HepG2 (cell line): Measurements from ENCODE around the gene MYO16. TPM values are rescaled to one million over a fixed set of nuclear protein-coding genes. Genes with fewer than 3 reads are reported as not detected.

Experiments used
- ATAC-seq: fragments of 200-7000 bp; cut with Tn5 transposase; 3 replicates; pipeline ENCODE4 v1.9.1; 2020; ENCODE audit warnings: mild to moderate bottlenecking, moderate library complexity
- BruUV-seq: library from RNA; stranded (reverse); fragments of 400-500 nt; replicated peaks from 2 replicates; lab custom pipeline; 2021; lab: Mats Ljungman, UMichigan
- CTCF ChIA-PET: fragments of 300-600 bp; formaldehyde crosslinking; extraction: SDS; loops from one replicate; lab custom pipeline; 2021; ENCODE audit warnings: low total read pairs, inconsistent platforms, low intra/inter-chr PET ratio; lab: Yijun Ruan, JAX
- POLR2A ChIA-PET: fragments of 350-600 bp; sonication (Branson Sonifier 250); formaldehyde crosslinking; loops from one replicate; lab custom pipeline; 2020; ENCODE audit warnings: antibody characterized with exemption, inconsistent platforms; lab: Yijun Ruan, JAX
- DNase-seq: peaks from one replicate; pipeline ENCODE4 v3.0.0-alpha.2; 2015; ENCODE audit warnings: low spot score
- FAIRE-seq: peaks from 3 replicates; lab custom pipeline; 2011; peaks lifted over from hg19 to GRCh38; lab: Jason Lieb, UNC
- H2AFZ ChIP-seq: one replicate; pipeline ENCODE4 v1.6.1; 2011; ENCODE audit warnings: low read length, inconsistent platforms
- H3K27ac ChIP-seq: fragments of 300-600 bp; 3 replicates; pipeline ENCODE4 v1.8.0; 2011; ENCODE audit warnings: mixed run types, mild to moderate bottlenecking, mixed read lengths, low read length, inconsistent platforms; ENCODE audit not compliant: insufficient read depth; ENCODE audit errors: extremely low read length
- H3K27me3 ChIP-seq, 2 experiments: fragments of 200-600 bp in 1 of 2; 2 replicates in 1 of 2; 3 replicates in 1 of 2; pipeline versions ENCODE4 v1.6.0 to v1.8.0; 2011; ENCODE audit warnings: low read length in 2 of 2, mild to moderate bottlenecking in 2 of 2, moderate library complexity in 2 of 2, inconsistent platforms in 1 of 2; ENCODE audit not compliant: insufficient read depth in 2 of 2, control insufficient read depth in 1 of 2
- H3K36me3 ChIP-seq, 2 experiments: fragments of 200-600 bp in 1 of 2; replicated peaks in 1 of 2; 2 replicates in 1 of 2; 3 replicates in 1 of 2; pipeline versions ENCODE4 v1.5.1 to v1.8.0; 2011; ENCODE audit warnings: low read length in 2 of 2, inconsistent platforms in 1 of 2; ENCODE audit not compliant: insufficient read depth in 2 of 2, control insufficient read depth in 1 of 2
- H3K4me1 ChIP-seq: 2 replicates; pipeline ENCODE4 v1.5.1; 2012; ENCODE audit warnings: low read length, inconsistent platforms; ENCODE audit not compliant: insufficient read depth
- H3K4me2 ChIP-seq: 2 replicates; pipeline ENCODE4 v1.6.0; 2011; ENCODE audit warnings: low read depth, low read length, inconsistent platforms
- H3K4me3 ChIP-seq, 3 experiments: fragments of 200-600 bp in 1 of 3; sonication (generic), shearing (Covaris generic) in 1 of 3; replicated peaks in 1 of 3; 2 replicates each; pipeline ENCODE4 v1.5.1; 2011 to 2016; ENCODE audit warnings: low read length in 3 of 3, inconsistent platforms in 2 of 3, low read depth in 2 of 3, mild to moderate bottlenecking in 2 of 3, control low read depth in 1 of 3, mixed read lengths in 1 of 3; ENCODE audit not compliant: insufficient read depth in 1 of 3
- H3K79me2 ChIP-seq: one replicate; pipeline ENCODE4 v1.6.1; 2011; ENCODE audit warnings: low read length, inconsistent platforms; ENCODE audit not compliant: insufficient read depth
- H3K9ac ChIP-seq: 2 replicates; pipeline ENCODE4 v1.6.0; 2011; ENCODE audit warnings: mild to moderate bottlenecking, low read depth, low read length, inconsistent platforms; ENCODE audit not compliant: insufficient read depth
- H3K9me3 ChIP-seq: 2 replicates; pipeline ENCODE4 v1.5.1; 2012; ENCODE audit warnings: mild to moderate bottlenecking, low read length
- H4K20me1 ChIP-seq: 2 replicates; pipeline ENCODE4 v1.6.0; 2011; ENCODE audit warnings: inconsistent platforms, mild to moderate bottlenecking, low read length, moderate library complexity; ENCODE audit not compliant: insufficient read depth
- BCL6 ChIP-seq: IDR thresholded peaks from 2 replicates; pipeline ENCODE4 v1.6.1; 2016; ENCODE audit warnings: missing genetic modification reagents, missing compliant biosample characterization
- CREM ChIP-seq, 2 experiments: sonication (generic) in 1 of 2; formaldehyde crosslinking in 1 of 2; IDR thresholded peaks; 2 replicates each; pipeline versions ENCODE4 v1.4.0 to v1.6.1; 2016 to 2020; ENCODE audit warnings: antibody characterized with exemption in 1 of 2, mild to moderate bottlenecking in 1 of 2, missing genetic modification reagents in 1 of 2
- FOXO1 ChIP-seq: sonication (generic); formaldehyde crosslinking; IDR thresholded peaks from 2 replicates; pipeline ENCODE4 v1.4.0; 2020; ENCODE audit warnings: missing genetic modification reagents
- GPN1 ChIP-seq: sonication (generic); formaldehyde crosslinking; IDR thresholded peaks from 2 replicates; pipeline ENCODE4 v1.5.1; 2020; ENCODE audit warnings: missing genetic modification reagents, borderline replicate concordance
- HOXA7 ChIP-seq: sonication (generic); formaldehyde crosslinking; IDR thresholded peaks from 2 replicates; pipeline ENCODE4 v1.8.1; 2022; ENCODE audit warnings: mild to moderate bottlenecking, missing genetic modification reagents, moderate library complexity
- MIER2 ChIP-seq: IDR thresholded peaks from 2 replicates; pipeline ENCODE4 v1.6.1; 2016; ENCODE audit warnings: missing biosample characterization, missing genetic modification reagents
- SP2 ChIP-seq: sonication (generic); formaldehyde crosslinking; IDR thresholded peaks from 2 replicates; pipeline ENCODE4 v1.5.1; 2020; ENCODE audit warnings: mild to moderate bottlenecking, missing genetic modification reagents
- TBX2 ChIP-seq: sonication (generic); formaldehyde crosslinking; IDR thresholded peaks from 2 replicates; pipeline ENCODE4 v1.5.0; 2020; ENCODE audit warnings: missing genetic modification reagents, mild to moderate bottlenecking, borderline replicate concordance
- ZBTB43 ChIP-seq: sonication (generic); formaldehyde crosslinking; conservative IDR thresholded peaks from 2 replicates; pipeline ENCODE4 v1.4.0; 2020; ENCODE audit warnings: missing genetic modification reagents
- ZFP41 ChIP-seq: sonication (generic); formaldehyde crosslinking; IDR thresholded peaks from 2 replicates; pipeline ENCODE4 v1.4.0; 2020; ENCODE audit warnings: mild to moderate bottlenecking, missing genetic modification reagents, borderline replicate concordance
- ZKSCAN5 ChIP-seq: sonication (generic); formaldehyde crosslinking; IDR thresholded peaks from 2 replicates; pipeline ENCODE4 v1.5.1; 2020; ENCODE audit warnings: mild to moderate bottlenecking, missing genetic modification reagents
- ZNF773 ChIP-seq: sonication (generic); formaldehyde crosslinking; IDR thresholded peaks from 2 replicates; pipeline ENCODE4 v1.4.0; 2020; ENCODE audit warnings: missing genetic modification reagents, borderline replicate concordance
- WGBS: methylation state at CpG from one replicate; pipeline ENCODE4 v1.1.6; 2017; ENCODE audit warnings: low lambda C conversion rate; 5-methylcytosine and 5-hydroxymethylcytosine counted together
- in situ Hi-C: cut with HindIII; loops from 2 replicates; pipeline ENCODE4 v1.10.0; 2017; ENCODE audit warnings: low pct_unique_long_range_greater_than_20kb; ENCODE audit not compliant: extremely low pct_ligation_motif_present
- intact Hi-C: fragments of 100-400 bp; cut with micrococcal nuclease; formaldehyde crosslinking; loops from one replicate; pipeline ENCODE4 v1.10.0; 2022; ENCODE audit not compliant: unreplicated experiment
- polyA plus RNA-seq, 8 experiments: library from polyadenylated mRNA; depleted of rRNA in 3 of 8; stranded (reverse) in 7 of 8; unstranded in 1 of 8; fragments of >200 nt; fragmentation: Illumina TruSeq in 4 of 8; extraction: Trizol in 4 of 8; gene quantifications; 2 replicates each; pipeline versions ENCODE4 v1.2.1 to v1.2.3, GENCODE V29; 2011 to 2016; ENCODE audit warnings: low read depth in 4 of 8, missing spikeins in 1 of 8, mixed read lengths in 1 of 8; ENCODE audit not compliant: insufficient read depth in 1 of 8
- total RNA-seq, 5 experiments: library from RNA; depleted of rRNA; stranded (reverse); fragments of >200 nt; fragmentation: Illumina TruSeq; extraction: Trizol; gene quantifications; 2 replicates each; pipeline ENCODE4 v1.2.3, GENCODE V29; 2016; ENCODE audit warnings: low read depth in 1 of 5
- TF ChIP-seq, protein P1 (sequence below): fragments of 450-650 bp; IDR thresholded peaks from 2 replicates; pipeline ENCODE4 v1.6.1; 2017; ENCODE audit warnings: mild to moderate bottlenecking
- TF ChIP-seq, protein P2 (sequence below): fragments of 450-650 bp; IDR thresholded peaks from 2 replicates; pipeline ENCODE4 v1.6.1; 2016
- TF ChIP-seq, protein P3 (sequence below): sonication (generic); formaldehyde crosslinking; IDR thresholded peaks from 2 replicates; pipeline ENCODE4 v1.8.1; 2023; ENCODE audit warnings: missing genetic modification reagents, mild to moderate bottlenecking, borderline replicate concordance

Gene MYO16
- total and polyA plus RNA-seq, 2 of the 13 experiments (the other 11 are each of a cell fraction or from before 2014, with no cell fraction given): not detected

DNA sequence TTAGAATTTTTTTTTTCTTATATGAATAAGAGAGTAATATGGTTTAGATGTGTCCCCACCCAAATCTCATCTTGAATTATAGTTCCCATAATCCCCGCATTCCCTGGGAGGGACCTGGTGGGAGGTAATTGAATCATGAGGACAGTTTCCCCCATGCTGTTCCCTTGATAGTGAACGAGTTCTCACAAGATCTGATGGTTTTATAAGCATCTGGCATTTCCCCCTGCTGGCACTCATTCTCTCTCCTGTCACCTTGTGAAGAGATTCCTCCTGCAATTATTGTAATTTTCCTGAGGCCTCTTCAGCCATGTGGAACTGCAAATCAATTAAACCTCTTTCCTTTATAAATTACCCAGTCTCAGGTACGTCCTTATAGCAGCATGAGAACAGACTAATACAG is 205.7 kb downstream of the MYO16 start:
- WGBS: 17% methylated on average over 3 of the region's 3 CpGs

DNA sequence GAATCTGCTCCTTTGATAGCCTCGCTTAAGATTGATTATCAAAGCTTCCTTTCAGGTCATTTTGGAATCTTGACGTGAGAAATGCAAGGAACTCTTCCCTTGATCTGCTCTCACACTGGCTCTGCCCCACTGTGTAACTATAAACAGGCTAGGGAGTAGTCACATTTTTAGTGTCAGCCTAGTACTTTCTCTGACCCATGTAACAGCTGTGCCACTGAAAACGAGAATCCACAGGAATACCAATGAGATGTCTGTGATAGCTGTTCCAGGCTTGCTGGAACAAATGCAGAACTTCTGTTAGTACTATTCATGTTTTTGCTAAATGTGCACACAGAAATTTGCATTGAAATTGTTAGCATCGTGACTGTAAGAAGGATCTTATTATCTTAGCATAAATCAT is 221.3 kb downstream of the MYO16 start:
- POLR2A ChIA-PET: no interaction called here
- ATAC-seq (no peak), DNase-seq (no peak), FAIRE-seq (no peak)
- no peaks in the 10 kb centered on the region for H3K4me1 ChIP-seq
- no peaks in the 10 kb centered on the region for H3K79me2 ChIP-seq
- 4% methylated on average over 4 of the region's 4 CpGs for WGBS
- H3K9ac ChIP-seq: no peak overlapping the region
- H3K36me3 ChIP-seq: no peaks in the 10 kb centered on the region
- H3K27ac ChIP-seq: no peak overlapping the region
- no peaks in the 10 kb centered on the region for H4K20me1 ChIP-seq
- H3K9me3 ChIP-seq: no peaks in the 10 kb centered on the region
- no peak overlapping the region for H3K4me3 ChIP-seq
- intact Hi-C loops (no loop called here), in situ Hi-C loops (no loop called here)
- CTCF ChIA-PET: no interaction called here
- BruUV-seq: no TSS peak
- H3K27me3 ChIP-seq: no peaks in the 10 kb centered on the region
- H2AFZ ChIP-seq: no peak overlapping the region
- no peak overlapping the region for H3K4me2 ChIP-seq
- TF ChIP-seq ZKSCAN5 (no peak), SP2 (CRISPR knock-in tag) (no peak), ZBTB43 (CRISPR knock-in tag) (no peak), CREM (IDR thresholded peaks at IDR 0.05) (no peak), CREM (CRISPR knock-in tag; IDR thresholded peaks at IDR 0.05) (no peak), GPN1 (CRISPR knock-in tag) (no peak), BCL6 (CRISPR knock-in tag) (no peak), TBX2 (CRISPR knock-in tag) (no peak), ZNF773 (no peak), HOXA7 (CRISPR knock-in tag) (no peak), ZFP41 (CRISPR knock-in tag) (no peak)
- TF ChIP-seq, protein P1, sequence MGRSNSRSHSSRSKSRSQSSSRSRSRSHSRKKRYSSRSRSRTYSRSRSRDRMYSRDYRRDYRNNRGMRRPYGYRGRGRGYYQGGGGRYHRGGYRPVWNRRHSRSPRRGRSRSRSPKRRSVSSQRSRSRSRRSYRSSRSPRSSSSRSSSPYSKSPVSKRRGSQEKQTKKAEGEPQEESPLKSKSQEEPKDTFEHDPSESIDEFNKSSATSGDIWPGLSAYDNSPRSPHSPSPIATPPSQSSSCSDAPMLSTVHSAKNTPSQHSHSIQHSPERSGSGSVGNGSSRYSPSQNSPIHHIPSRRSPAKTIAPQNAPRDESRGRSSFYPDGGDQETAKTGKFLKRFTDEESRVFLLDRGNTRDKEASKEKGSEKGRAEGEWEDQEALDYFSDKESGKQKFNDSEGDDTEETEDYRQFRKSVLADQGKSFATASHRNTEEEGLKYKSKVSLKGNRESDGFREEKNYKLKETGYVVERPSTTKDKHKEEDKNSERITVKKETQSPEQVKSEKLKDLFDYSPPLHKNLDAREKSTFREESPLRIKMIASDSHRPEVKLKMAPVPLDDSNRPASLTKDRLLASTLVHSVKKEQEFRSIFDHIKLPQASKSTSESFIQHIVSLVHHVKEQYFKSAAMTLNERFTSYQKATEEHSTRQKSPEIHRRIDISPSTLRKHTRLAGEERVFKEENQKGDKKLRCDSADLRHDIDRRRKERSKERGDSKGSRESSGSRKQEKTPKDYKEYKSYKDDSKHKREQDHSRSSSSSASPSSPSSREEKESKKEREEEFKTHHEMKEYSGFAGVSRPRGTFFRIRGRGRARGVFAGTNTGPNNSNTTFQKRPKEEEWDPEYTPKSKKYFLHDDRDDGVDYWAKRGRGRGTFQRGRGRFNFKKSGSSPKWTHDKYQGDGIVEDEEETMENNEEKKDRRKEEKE: no peak
- TF ChIP-seq, protein P2, sequence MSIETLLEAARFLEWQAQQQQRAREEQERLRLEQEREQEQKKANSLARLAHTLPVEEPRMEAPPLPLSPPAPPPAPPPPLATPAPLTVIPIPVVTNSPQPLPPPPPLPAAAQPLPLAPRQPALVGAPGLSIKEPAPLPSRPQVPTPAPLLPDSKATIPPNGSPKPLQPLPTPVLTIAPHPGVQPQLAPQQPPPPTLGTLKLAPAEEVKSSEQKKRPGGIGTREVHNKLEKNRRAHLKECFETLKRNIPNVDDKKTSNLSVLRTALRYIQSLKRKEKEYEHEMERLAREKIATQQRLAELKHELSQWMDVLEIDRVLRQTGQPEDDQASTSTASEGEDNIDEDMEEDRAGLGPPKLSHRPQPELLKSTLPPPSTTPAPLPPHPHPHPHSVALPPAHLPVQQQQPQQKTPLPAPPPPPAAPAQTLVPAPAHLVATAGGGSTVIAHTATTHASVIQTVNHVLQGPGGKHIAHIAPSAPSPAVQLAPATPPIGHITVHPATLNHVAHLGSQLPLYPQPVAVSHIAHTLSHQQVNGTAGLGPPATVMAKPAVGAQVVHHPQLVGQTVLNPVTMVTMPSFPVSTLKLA: no peak

More for the DNA sequence above, 205.7 kb downstream of the MYO16 start:
- in situ Hi-C loops: no loop called here
- no TSS peak for BruUV-seq
- H3K9ac ChIP-seq: no peak overlapping the region
- no peak overlapping the region for H3K4me3 ChIP-seq
- no peaks in the 10 kb centered on the region for H3K4me1 ChIP-seq
- H3K36me3 ChIP-seq: no peaks in the 10 kb centered on the region
- no peak overlapping the region for H3K27ac ChIP-seq
- FAIRE-seq: no peak
- ATAC-seq: no peak
- no peaks in the 10 kb centered on the region for H3K79me2 ChIP-seq
- TF ChIP-seq, protein P3, sequence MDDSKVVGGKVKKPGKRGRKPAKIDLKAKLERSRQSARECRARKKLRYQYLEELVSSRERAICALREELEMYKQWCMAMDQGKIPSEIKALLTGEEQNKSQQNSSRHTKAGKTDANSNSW (CRISPR knock-in tag): no peak
- TF ChIP-seq FOXO1 (CRISPR knock-in tag) (no peak), MIER2 (CRISPR knock-in tag) (no peak)
- intact Hi-C loops: no loop called here
- DNase-seq: no peak
- CTCF ChIA-PET: no interaction called here
- POLR2A ChIA-PET: no interaction called here
- no peak overlapping the region for H3K4me2 ChIP-seq
- peaks cover 41% of the 10 kb centered on the region for H3K9me3 ChIP-seq
- H3K27me3 ChIP-seq: no peaks in the 10 kb centered on the region
- H4K20me1 ChIP-seq: no peaks in the 10 kb centered on the region
- no peak overlapping the region for H2AFZ ChIP-seq
